GM15510 (cell line): ENCODE results near the gene SSRP1.

Experiments used
- POLR2A ChIP-seq: IDR thresholded peaks from 3 replicates; pipeline ENCODE4 v1.6.1; 2011; ENCODE audit warnings: borderline replicate concordance; ENCODE audit not compliant: insufficient read length; ENCODE audit errors: extremely low read depth

The SSRP1 gene

DNA sequence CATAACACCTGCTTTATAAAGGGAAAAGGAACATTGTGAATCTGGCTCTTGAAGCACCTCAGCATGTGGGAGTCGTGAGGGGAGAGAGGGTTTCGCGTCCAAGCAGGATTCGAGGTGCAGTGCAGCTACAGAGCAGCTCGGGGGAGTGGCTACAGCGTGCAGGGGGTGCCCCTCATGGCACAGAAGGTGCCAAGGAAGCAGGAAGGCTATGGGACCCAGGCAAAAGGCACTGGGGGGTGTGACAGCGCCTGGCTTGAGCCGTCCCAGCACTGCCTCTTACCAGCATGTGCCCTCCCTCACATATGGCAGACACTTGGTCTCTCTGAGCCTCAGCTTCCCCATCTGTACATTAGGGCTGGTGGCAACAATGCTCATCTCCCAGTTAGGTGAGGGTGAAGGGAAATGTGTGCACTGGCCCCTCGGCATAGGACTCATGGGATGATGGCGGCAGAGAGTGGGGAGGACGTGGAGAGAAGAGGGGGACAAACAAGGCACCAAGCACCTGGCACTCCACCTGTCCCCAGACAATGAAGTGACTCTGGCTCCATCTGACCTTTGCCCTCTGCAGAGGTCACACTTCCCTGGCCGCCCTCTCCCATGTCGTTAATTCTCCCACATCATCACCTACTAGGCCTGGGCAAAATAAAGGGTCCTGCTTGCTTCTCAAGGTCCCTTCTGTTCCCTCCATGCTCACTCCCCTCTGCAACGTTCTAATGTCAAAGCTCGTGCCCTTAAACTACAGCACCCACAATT, 21.3 kb downstream of the SSRP1 start:
- no peak for TF ChIP-seq POLR2A

DNA sequence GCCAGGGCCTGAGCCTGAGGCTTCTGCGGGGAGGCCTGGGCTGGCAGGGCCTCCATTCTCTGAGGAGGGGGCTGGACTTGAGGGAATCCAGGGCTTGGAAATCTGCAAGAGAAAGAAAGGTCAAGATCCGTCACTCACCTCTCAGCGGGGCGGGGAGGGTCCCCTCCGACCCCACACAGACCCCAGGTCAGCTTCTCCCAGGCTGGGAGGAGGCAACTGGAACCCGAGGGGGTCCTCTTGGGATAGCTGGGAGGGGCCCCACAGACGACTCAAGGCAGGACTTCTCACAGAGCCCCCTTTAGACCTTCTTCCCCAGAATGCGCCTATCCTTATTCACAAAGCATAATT, 21.9 kb downstream of the SSRP1 start:
- TF ChIP-seq POLR2A: no peak

GRCh38 chr11:57313071-57313787, 22.5 kb downstream of the SSRP1 start:
- TF ChIP-seq POLR2A: no peak

- no peak for TF ChIP-seq POLR2A
These were observed 23.1 kb downstream of the SSRP1 start for GRCh38 chr11:57312511-57313021.

- TF ChIP-seq POLR2A: no peak
These were observed 24.4 kb downstream of the SSRP1 start for GRCh38 chr11:57311109-57311936.

DNA sequence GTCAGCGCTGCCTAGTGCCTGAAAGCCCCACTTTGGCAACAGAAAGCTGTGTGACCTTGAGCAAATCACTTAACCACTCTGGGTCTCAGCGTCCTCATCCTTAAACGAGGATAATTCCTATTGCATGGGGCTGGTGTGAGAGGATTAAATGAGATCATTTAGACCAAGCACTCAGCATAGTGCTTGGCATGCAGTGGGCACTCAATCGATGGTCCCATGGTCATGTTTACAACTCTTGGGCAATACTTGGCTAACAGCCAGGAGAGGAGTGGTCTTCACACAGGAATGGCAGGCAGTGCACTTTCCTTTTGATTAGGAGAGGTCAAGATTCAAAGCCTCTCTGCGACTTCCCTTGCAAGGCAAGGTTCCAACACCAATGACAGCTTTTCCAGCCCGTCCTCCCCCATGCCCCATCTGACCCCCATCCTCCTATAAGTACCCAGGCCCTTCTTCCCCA, 25.0 kb downstream of the SSRP1 start:
- TF ChIP-seq POLR2A: no peak

DNA sequence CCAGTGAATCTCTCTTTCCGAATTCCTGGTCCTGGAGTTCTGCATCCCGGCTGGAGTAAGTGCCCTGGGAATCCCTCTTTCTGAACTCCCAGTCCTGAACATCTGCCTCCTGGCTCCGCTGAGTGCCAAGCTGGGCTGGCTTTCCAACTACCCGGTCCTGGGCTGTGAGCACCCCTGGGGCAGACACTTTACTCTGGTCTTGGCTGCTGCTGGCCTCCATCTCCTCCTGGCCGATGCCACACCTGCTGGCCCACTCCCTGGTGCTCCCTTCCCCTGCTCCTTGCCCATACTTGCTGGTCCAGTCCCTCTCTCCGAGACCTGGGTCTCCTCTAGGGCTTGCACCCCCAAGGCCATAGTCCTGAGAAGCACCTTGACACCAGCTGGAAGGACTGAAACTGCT, 25.6 kb downstream of the SSRP1 start:
- no peak for TF ChIP-seq POLR2A

- no peak for TF ChIP-seq POLR2A
These were observed 26.3 kb downstream of the SSRP1 start for GRCh38 chr11:57309106-57310059.

DNA sequence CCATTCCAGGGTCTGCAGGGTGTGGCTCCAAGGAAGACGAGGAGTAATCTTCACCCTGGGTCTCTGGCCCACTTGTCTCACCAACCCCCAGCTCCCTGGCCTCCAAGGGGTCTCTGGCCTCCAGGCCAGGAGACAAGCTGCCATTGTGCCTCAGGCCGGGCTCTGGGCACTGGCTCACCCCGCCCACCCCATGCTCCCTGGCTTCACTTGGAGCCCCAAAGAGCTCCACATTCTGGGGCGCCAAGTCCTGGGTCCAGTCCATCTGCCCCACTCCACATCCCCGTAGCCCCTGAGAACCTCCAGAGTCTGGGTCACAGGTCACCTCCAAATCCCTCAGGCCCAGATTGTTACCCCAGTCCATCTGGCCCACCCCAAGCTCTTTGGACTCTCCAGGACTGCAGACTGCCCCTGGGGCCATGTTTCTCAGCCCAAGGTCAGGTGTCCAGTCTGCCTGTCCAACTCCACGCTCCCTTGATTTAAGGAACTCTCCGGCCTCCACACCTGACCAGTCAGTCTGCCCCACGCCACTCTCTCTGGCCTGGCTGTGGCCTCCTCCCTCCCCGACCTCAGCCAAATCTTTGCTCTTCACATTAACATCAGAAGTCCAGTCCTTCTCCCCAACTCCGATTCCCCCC, 27.1 kb downstream of the SSRP1 start:
- no peak for TF ChIP-seq POLR2A

- no peak for TF ChIP-seq POLR2A
These were observed 27.9 kb downstream of the SSRP1 start for GRCh38 chr11:57307666-57308270.

DNA sequence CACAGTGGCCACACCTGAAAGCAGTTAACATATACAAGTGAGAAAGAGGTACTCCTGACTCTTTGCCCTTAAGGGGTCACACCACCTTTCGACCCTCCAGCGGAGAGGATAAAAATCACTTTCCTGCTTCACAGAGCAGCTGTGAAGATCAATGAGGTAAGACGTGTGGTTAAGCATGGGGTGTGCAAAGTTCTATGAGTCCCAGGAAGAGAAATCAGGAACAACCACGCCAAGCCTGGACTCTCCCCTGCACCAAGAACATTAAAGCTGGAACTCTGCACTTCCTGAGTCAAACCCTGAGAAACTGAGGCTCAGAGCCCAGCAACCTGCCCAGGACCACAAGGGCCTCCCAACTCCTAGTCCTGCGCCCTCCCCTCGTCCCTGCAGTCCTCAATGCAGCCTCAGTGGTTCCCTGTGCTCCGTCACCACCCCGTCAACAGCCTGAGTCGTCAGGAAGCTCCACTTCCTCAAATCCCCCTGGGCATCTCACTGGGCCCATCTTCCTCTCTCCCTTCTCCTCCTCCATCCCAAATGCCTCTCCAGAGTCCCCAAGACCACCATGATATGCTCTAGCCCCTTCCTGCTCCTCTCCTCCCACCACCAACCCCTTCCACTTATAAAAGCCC, 28.6 kb downstream of the SSRP1 start:
- TF ChIP-seq POLR2A: no peak

- TF ChIP-seq POLR2A: no peak
These were observed 29.4 kb downstream of the SSRP1 start for GRCh38 chr11:57306161-57306876.
